ENCODE data around the gene KCNIP1. TPM values are rescaled to one million over a fixed set of nuclear protein-coding genes. Genes with fewer than 3 reads are reported as not detected.

The KCNIP1 gene
- total and polyA plus RNA-seq, 2 of the 8 experiments (the other 6 are each of a cell fraction or from before 2014, with no cell fraction given): 0.52 to 0.83 TPM

DNA sequence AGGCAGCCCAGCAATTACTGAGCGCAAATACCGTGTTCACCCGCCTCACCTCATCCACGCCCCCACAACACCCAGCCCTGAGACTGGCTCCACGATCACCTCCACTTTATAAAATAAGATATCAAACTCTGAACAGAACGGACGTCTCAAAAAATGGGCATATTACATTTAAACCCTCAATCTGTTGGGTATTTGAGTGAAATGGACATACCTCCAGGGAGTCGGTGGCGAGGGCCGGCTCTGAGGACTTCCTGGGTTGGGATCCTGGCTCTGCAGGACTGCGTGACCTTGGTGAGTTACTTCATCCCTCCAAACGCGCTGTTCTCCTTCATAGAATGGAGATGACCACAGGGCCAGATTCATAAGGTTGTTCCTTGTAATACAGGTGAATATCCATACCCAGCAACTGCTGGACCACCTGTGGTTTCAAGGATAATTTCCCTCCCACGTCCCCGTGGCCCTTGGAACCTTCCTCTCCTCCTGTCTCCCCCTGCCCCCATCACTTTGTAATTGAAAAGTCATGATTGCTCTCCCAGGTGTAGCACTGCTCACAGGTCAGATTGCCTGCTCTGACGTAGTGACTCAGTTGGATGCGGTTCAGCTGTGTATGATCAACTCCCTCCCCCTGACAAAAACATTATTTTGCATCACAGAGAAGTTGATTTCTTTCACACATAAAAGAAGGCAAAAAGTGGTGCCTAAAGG, 135.6 kb downstream of the KCNIP1 start:
- H3K79me1 ChIP-seq (ENCODE audit: low read depth, low read length): no peaks in the 10 kb centered on the region
- H4K91ac ChIP-seq (replicated peaks; ENCODE audit: insufficient read length, low read length): peak overlapping the region; percentile 42
- no peak overlapping the region for H3K9ac ChIP-seq (replicated peaks in 1 of 4; ENCODE audit: extremely low read depth in 1 of 4, low read depth in 3 of 4, low read length in 3 of 4)
- H3K23me2 ChIP-seq (ENCODE audit: low read depth, low read length): no peaks in the 10 kb centered on the region
- CTCF ChIA-PET (ENCODE audit: partially characterized antibody): interaction anchor here (0.7 to 30.3 kb wide), 26 partner anchors 8 to 220 kb away, joined by 3 to 982 read pairs (median 4); partner anchors contain the start of gene GABRP
- H2BK5ac ChIP-seq (ENCODE audit: low read depth, low read length): peak overlapping the region; percentile 8; the same call in 1 of the 2 replicates
- H4K20me1 ChIP-seq (replicated peaks in 1 of 2; ENCODE audit: control insufficient read depth in 1 of 2, insufficient read depth in 2 of 2, low read length in 2 of 2): no peaks in the 10 kb centered on the region
- FAIRE-seq (no peak), DNase-seq (ENCODE audit: low read depth in 1 of 2, low spot score in 2 of 2) (no peak)
- H3K56ac ChIP-seq (replicated peaks; ENCODE audit: insufficient read length, low read depth, low read length): no peak overlapping the region
- no peak overlapping the region for H3K4me3 ChIP-seq (ENCODE audit: extremely low read depth in 1 of 4, insufficient read depth in 2 of 4, low read depth in 3 of 4, low read length in 4 of 4)
- H2AK5ac ChIP-seq (ENCODE audit: low read depth, low read length): peak overlapping the region; percentile 59; the same call in 1 of the 2 replicates
- no peak overlapping the region for H3K23ac ChIP-seq (ENCODE audit: insufficient read length)
- POLR2A ChIA-PET (ENCODE audit: partially characterized antibody): interaction anchor here (1.2 kb wide), 1 partner anchor 104 kb away, joined by 3 read pairs; no protein-coding TSS in a partner anchor
- H3K4me1 ChIP-seq (replicated peaks in 1 of 4; ENCODE audit: control insufficient read depth in 3 of 4, insufficient read depth in 4 of 4, low read length in 3 of 4): peaks cover 5 to 8% (median 6%) of the 10 kb centered on the region in 4 experiments; a peak in 6 of 7 replicates
- H3K79me2 ChIP-seq (ENCODE audit: control insufficient read depth in 1 of 2, insufficient read depth in 2 of 2, low read length in 2 of 2): no peaks in the 10 kb centered on the region
- H2BK20ac ChIP-seq (ENCODE audit: low read length): 0 out of 2 replicates have a peak overlapping the region, but pooled peaks have one; percentile 1
- no peak overlapping the region for H4K8ac ChIP-seq (ENCODE audit: extremely low read depth, insufficient read depth, low read length)
- H2BK15ac ChIP-seq (ENCODE audit: low read length): no peak overlapping the region
- H3K18ac ChIP-seq (ENCODE audit: extremely low read depth, low read length): no peak overlapping the region
- H2BK12ac ChIP-seq (ENCODE audit: low read depth, low read length): peak overlapping the region; percentile 75; the same call in 1 of the 2 replicates
- no peaks in the 10 kb centered on the region for H3K27me3 ChIP-seq (replicated peaks in 1 of 4; ENCODE audit: control insufficient read depth in 3 of 4, extremely low read depth in 1 of 4, insufficient read depth in 3 of 4, low read length in 3 of 4)
- no peaks in the 10 kb centered on the region for H3K9me3 ChIP-seq (ENCODE audit: insufficient read depth in 2 of 2, low read depth in 1 of 2, low read length in 1 of 2)
- H4K5ac ChIP-seq (ENCODE audit: insufficient read length, low read depth, low read length): no peak overlapping the region
- no peak overlapping the region for H2BK120ac ChIP-seq (replicated peaks; ENCODE audit: low read depth, low read length)
- no peak overlapping the region for H3K14ac ChIP-seq (ENCODE audit: insufficient read length)
- no peaks in the 10 kb centered on the region for H3K36me3 ChIP-seq (ENCODE audit: control insufficient read depth in 2 of 4, insufficient read depth in 4 of 4, low read length in 3 of 4)
- WGBS, 2 experiments (ENCODE audit: extremely low coverage in 1 of 2, insufficient coverage in 1 of 2, insufficient read length in 1 of 2, insufficient replicate concordance in 2 of 2, low coverage in 1 of 2, low lambda C conversion rate in 2 of 2, missing lambda C conversion rate in 1 of 2): 87% methylated on average over 17 of the region's 17 CpGs; no CpG with 5 or more reads in 1 of the 2 experiments
- H3K4me2 ChIP-seq (ENCODE audit: insufficient read depth in 1 of 2, low read depth in 2 of 2, low read length in 2 of 2): no peak overlapping the region
- H3K27ac ChIP-seq (ENCODE audit: low read depth, low read length): no peak overlapping the region
- no peak overlapping the region for H3K4ac ChIP-seq (replicated peaks; ENCODE audit: insufficient read length, low read depth, low read length)
- no peak overlapping the region for H2AFZ ChIP-seq (ENCODE audit: low read length)
- no peak for TF ChIP-seq TAF1 (IDR thresholded peaks at IDR 0.05; ENCODE audit: low read depth, low read length)
- no peak for TF ChIP-seq CHD2 (IDR thresholded peaks at IDR 0.05; ENCODE audit: low read length)
- TF ChIP-seq SAP30 (IDR thresholded peaks at IDR 0.05; ENCODE audit: insufficient read depth, insufficient replicate concordance, low read length): no peak
- no peak for TF ChIP-seq JUND (IDR thresholded peaks at IDR 0.05; ENCODE audit: low read length)
- no peak for TF ChIP-seq SUZ12 (IDR thresholded peaks at IDR 0.05; ENCODE audit: low read length)
- no peak for TF ChIP-seq RAD21 (IDR thresholded peaks at IDR 0.05 in 1 of 2, conservative IDR thresholded peaks at IDR 0.05 in 1 of 2; ENCODE audit: low read depth in 2 of 2, low read length in 2 of 2)
- TF ChIP-seq EGR1 (IDR thresholded peaks at IDR 0.05; ENCODE audit: borderline replicate concordance, low read depth, low read length): no peak
- no peak for TF ChIP-seq FOSL1 (IDR thresholded peaks at IDR 0.05; ENCODE audit: insufficient read depth, low read depth, low read length)
- no peak for TF ChIP-seq RFX5 (IDR thresholded peaks at IDR 0.05; ENCODE audit: borderline replicate concordance, low read depth, low read length)
- no peak for TF ChIP-seq CBX8 (IDR thresholded peaks at IDR 0.05; ENCODE audit: borderline replicate concordance, low read depth, low read length)
- no peak for TF ChIP-seq CBX5 (IDR thresholded peaks at IDR 0.05; ENCODE audit: low read depth, low read length)
- TF ChIP-seq SIN3A (conservative IDR thresholded peaks at IDR 0.05 in 1 of 2, IDR thresholded peaks at IDR 0.05 in 1 of 2; ENCODE audit: low read depth in 1 of 2, low read length in 2 of 2): no peak

Data from H1 (cell line).